Measurements from ENCODE around the gene AMFR. TPM values are rescaled to one million over a fixed set of nuclear protein-coding genes. Genes with fewer than 3 reads are reported as not detected.

Gene AMFR
- total RNA-seq (ENCODE audit: unreplicated experiment) = 69.9 TPM
- long read RNA-seq, partial matches to known transcripts = 0 of 6 reads
- long read RNA-seq, other reads (novel, unspliced or antisense) = 4 of 6 reads

GRCh38 chr16:56425439-56425832, at the start of gene AMFR:
Gene AMFR (minus strand): TSS chr16:56425545. CDS start chr16:56425327, 218 bp downstream.
- H3K4me3 Mint-ChIP-seq (ENCODE audit: unreplicated experiment) = peak within 1 kb of the TSS; percentile 98
- TF ChIP-seq CTCF (IDR thresholded peaks at IDR 0.05; ENCODE audit: partially characterized antibody, unreplicated experiment) = peak; percentile 31
- H3K9me3 Mint-ChIP-seq (ENCODE audit: unreplicated experiment) = peaks cover 4% of the 10 kb centered on the region
- H3K27ac Mint-ChIP-seq (ENCODE audit: unreplicated experiment) = peak within 1 kb of the TSS; percentile 76
- DNase-seq = peak; percentile 77
- H3K4me1 Mint-ChIP-seq (ENCODE audit: low read depth, unreplicated experiment) = peaks cover 23% of the 10 kb centered on the region
- H3K27me3 Mint-ChIP-seq (ENCODE audit: unreplicated experiment) = peaks cover 2% of the 10 kb centered on the region
- no peaks in the 10 kb centered on the region for H3K36me3 Mint-ChIP-seq (ENCODE audit: unreplicated experiment)

DNA sequence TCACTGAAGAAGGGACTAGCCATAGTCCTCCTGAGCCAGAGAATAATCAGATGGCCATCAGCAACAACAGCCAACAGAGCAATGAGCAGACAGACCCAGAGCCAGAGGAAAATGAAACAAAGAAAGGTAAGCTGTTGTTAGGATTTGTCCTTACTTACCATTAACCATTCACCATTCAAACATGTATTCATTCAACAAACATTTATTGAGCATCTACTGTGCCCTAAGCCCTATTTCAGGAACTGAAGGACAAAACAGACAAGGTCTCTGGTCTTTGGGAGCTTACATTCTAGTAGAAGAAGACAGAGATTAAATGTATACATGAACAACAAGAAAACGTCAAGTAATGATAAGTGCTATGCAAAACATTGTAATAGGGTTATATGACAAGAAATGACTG, 45.3 kb upstream of the AMFR start:
- H3K4me3 Mint-ChIP-seq (ENCODE audit: unreplicated experiment) = no peak overlapping the region
- no peak overlapping the region for H3K27ac Mint-ChIP-seq (ENCODE audit: unreplicated experiment)
- peaks cover 7% of the 10 kb centered on the region for H3K36me3 Mint-ChIP-seq (ENCODE audit: unreplicated experiment)
- H3K4me1 Mint-ChIP-seq (ENCODE audit: low read depth, unreplicated experiment) = no peaks in the 10 kb centered on the region
- H3K9me3 Mint-ChIP-seq (ENCODE audit: unreplicated experiment) = no peaks in the 10 kb centered on the region
- DNase-seq = no peak
- TF ChIP-seq CTCF (IDR thresholded peaks at IDR 0.05; ENCODE audit: partially characterized antibody, unreplicated experiment) = no peak
- no peaks in the 10 kb centered on the region for H3K27me3 Mint-ChIP-seq (ENCODE audit: unreplicated experiment)

GRCh38 chr16:56470232-56470631, 44.9 kb upstream of the AMFR start:
- no peak overlapping the region for H3K27ac Mint-ChIP-seq (ENCODE audit: unreplicated experiment)
- DNase-seq = no peak
- no peak for TF ChIP-seq CTCF (IDR thresholded peaks at IDR 0.05; ENCODE audit: partially characterized antibody, unreplicated experiment)
- H3K36me3 Mint-ChIP-seq (ENCODE audit: unreplicated experiment) = peaks cover 7% of the 10 kb centered on the region
- H3K9me3 Mint-ChIP-seq (ENCODE audit: unreplicated experiment) = no peaks in the 10 kb centered on the region
- H3K27me3 Mint-ChIP-seq (ENCODE audit: unreplicated experiment) = no peaks in the 10 kb centered on the region
- H3K4me3 Mint-ChIP-seq (ENCODE audit: unreplicated experiment) = no peak overlapping the region
- no peaks in the 10 kb centered on the region for H3K4me1 Mint-ChIP-seq (ENCODE audit: low read depth, unreplicated experiment)

DNA sequence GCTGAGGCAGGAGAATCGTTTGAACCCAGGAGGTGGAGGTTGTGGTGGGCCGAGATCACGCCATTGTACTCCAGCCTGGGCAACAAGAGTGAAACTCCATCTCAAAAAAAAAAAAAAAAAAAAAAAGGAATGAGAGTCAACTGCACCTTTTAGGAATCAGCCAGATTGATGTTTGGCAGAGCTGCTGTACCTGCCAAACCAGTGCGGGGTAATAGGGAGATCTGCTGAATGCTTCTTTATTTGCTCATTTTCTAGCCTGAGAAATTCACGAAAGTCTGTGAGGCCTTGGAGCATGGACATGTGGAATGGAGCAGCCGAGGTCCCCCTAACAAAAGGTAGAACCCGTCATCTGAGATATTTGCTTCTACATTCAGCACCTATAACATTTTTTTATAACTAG, 44.4 kb upstream of the AMFR start:
- H3K4me1 Mint-ChIP-seq (ENCODE audit: low read depth, unreplicated experiment) = no peaks in the 10 kb centered on the region
- H3K27ac Mint-ChIP-seq (ENCODE audit: unreplicated experiment) = no peak overlapping the region

More for the DNA sequence above, 44.4 kb upstream of the AMFR start:
- H3K9me3 Mint-ChIP-seq (ENCODE audit: unreplicated experiment) = no peaks in the 10 kb centered on the region
- no peaks in the 10 kb centered on the region for H3K27me3 Mint-ChIP-seq (ENCODE audit: unreplicated experiment)
- H3K36me3 Mint-ChIP-seq (ENCODE audit: unreplicated experiment) = peaks cover 7% of the 10 kb centered on the region
- no peak for TF ChIP-seq CTCF (IDR thresholded peaks at IDR 0.05; ENCODE audit: partially characterized antibody, unreplicated experiment)
- H3K4me3 Mint-ChIP-seq (ENCODE audit: unreplicated experiment) = no peak overlapping the region
- no peak for DNase-seq

Measured in glutamatergic neuron (in vitro differentiated cells).